Thyroid gland (tissue), 4 donors: ENCODE data around the gene PHLPP2.

Source experiments
- CTCF ChIP-seq, 6 experiments: fragments of 200-600 bp in 3 of 6; fragments of 450-650 bp in 3 of 6; sonication (generic) in 3 of 6; IDR thresholded peaks; one replicate each; pipeline ENCODE4 v1.5.1; 2016 to 2019; ENCODE audit warnings: antibody characterized with exemption in 6 of 6, mild to moderate bottlenecking in 2 of 6, inconsistent platforms in 1 of 6, moderate library complexity in 1 of 6
- POLR2A ChIP-seq, 2 donors: fragments of 450-650 bp; IDR thresholded peaks; one replicate each; pipeline ENCODE4 v1.6.1; 2017; ENCODE audit warnings: antibody characterized with exemption in 2 of 2, mild to moderate bottlenecking in 2 of 2, moderate library complexity in 1 of 2

DNA sequence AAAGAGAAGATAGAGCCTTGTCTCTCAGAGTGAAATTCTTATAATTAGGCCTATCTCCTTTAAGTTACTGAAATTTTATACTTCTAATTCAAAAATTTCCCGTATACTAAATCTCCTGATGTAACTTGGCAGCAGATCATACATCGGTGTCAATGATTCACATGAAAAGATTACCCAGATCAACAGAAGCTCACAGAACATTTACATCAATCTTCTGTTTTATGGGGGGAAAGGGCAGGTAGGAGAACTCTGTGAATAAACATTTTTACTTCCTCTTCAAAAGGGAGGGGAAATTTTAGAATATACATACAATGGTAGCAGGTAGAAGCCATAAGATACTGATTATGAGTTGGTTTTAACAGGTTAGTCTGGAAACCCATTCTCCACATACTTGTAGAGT is 43.1 kb downstream of the PHLPP2 start:
- TF ChIP-seq CTCF (IDR thresholded peaks at IDR 0.05): no peak
- TF ChIP-seq POLR2A (IDR thresholded peaks at IDR 0.05): no peak
